ENCODE results near the gene NIPAL1.

The NIPAL1 gene

GRCh38 chr4:48027653-48028052 is 11.1 kb downstream of the NIPAL1 start:
- DNase-seq (ENCODE audit: low read depth, low spot score) = no peak

GRCh38 chr4:48028696-48029095 is 12.1 kb downstream of the NIPAL1 start:
- DNase-seq (ENCODE audit: low read depth, low spot score) = no peak

GRCh38 chr4:48030470-48030869 is 13.9 kb downstream of the NIPAL1 start:
- DNase-seq (ENCODE audit: low read depth, low spot score) = no peak

GRCh38 chr4:48031802-48032525 is 15.4 kb downstream of the NIPAL1 start:
- DNase-seq (ENCODE audit: low read depth, low spot score) = no peak

- no peak for DNase-seq (ENCODE audit: low read depth, low spot score)
These were observed 16.1 kb downstream of the NIPAL1 start for GRCh38 chr4:48032721-48033120.

GRCh38 chr4:48033412-48033811 is 16.8 kb downstream of the NIPAL1 start:
- no peak for DNase-seq (ENCODE audit: low read depth, low spot score)

GRCh38 chr4:48033825-48034413 is 17.3 kb downstream of the NIPAL1 start:
- no peak for DNase-seq (ENCODE audit: low read depth, low spot score)

- DNase-seq (ENCODE audit: low read depth, low spot score) = no peak
These were observed 19.4 kb downstream of the NIPAL1 start for GRCh38 chr4:48035952-48036351.

- DNase-seq (ENCODE audit: low read depth, low spot score) = no peak
These were observed 20.5 kb downstream of the NIPAL1 start for GRCh38 chr4:48037117-48037462.

GRCh38 chr4:48038666-48039065 is 22.1 kb downstream of the NIPAL1 start:
- DNase-seq (ENCODE audit: low read depth, low spot score) = no peak

GRCh38 chr4:48039561-48039960 is 23.0 kb downstream of the NIPAL1 start:
- DNase-seq (ENCODE audit: low read depth, low spot score) = no peak

- DNase-seq (ENCODE audit: low read depth, low spot score) = no peak
These were observed 25.1 kb downstream of the NIPAL1 start for GRCh38 chr4:48041535-48042137.

GRCh38 chr4:48042979-48043461 is 26.4 kb downstream of the NIPAL1 start:
- DNase-seq (ENCODE audit: low read depth, low spot score) = no peak

GRCh38 chr4:48043504-48043903 is 26.9 kb downstream of the NIPAL1 start:
- no peak for DNase-seq (ENCODE audit: low read depth, low spot score)

- no peak for DNase-seq (ENCODE audit: low read depth, low spot score)
These were observed 27.7 kb downstream of the NIPAL1 start for GRCh38 chr4:48044298-48044697.

GRCh38 chr4:48046059-48046458 is 29.5 kb downstream of the NIPAL1 start:
- no peak for DNase-seq (ENCODE audit: low read depth, low spot score)

- no peak for DNase-seq (ENCODE audit: low read depth, low spot score)
These were observed 30.9 kb downstream of the NIPAL1 start for GRCh38 chr4:48047421-48047844.

- DNase-seq (ENCODE audit: low read depth, low spot score) = no peak
These were observed 31.3 kb downstream of the NIPAL1 start for GRCh38 chr4:48047896-48048295.

- no peak for DNase-seq (ENCODE audit: low read depth, low spot score)
These were observed 32.9 kb downstream of the NIPAL1 start for GRCh38 chr4:48049483-48049882.

- DNase-seq (ENCODE audit: low read depth, low spot score) = no peak
These were observed 34.5 kb downstream of the NIPAL1 start for GRCh38 chr4:48051078-48051477.

GRCh38 chr4:48058617-48059530 is 42.3 kb downstream of the NIPAL1 start:
- no peak for DNase-seq (ENCODE audit: low read depth, low spot score)

GRCh38 chr4:48064349-48064748 is 47.8 kb downstream of the NIPAL1 start:
- no peak for DNase-seq (ENCODE audit: low read depth, low spot score)

Measured in brain pericyte (primary cell).